CD4-positive, CD25-positive, alpha-beta regulatory T cell (primary cell): ENCODE data around the gene CENPA. TPM values are rescaled to one million over a fixed set of nuclear protein-coding genes. Genes with fewer than 3 reads are reported as not detected.
"Not testable (repeated sequence)": the region's sequence is repeated elsewhere in the genome, so short reads cannot be mapped to it uniquely, and the experiment has no call there.

Experiments used
- ATAC-seq, 2 donors: fragments of 150-1000 bp; cut with Tn5 transposase; one replicate each; pipeline ENCODE4 v1.10.0; 2021; ENCODE audit warnings: low read depth in 2 of 2, moderate number of reproducible peaks in 2 of 2, moderate library complexity in 1 of 2
- DNase-seq, 3 donors: peaks; one replicate each; pipeline versions ENCODE4 v3.0.0 to v3.0.0-alpha.2; 2012 to 2022; ENCODE audit warnings: mixed read lengths in 1 of 3
- H3K27ac ChIP-seq: one replicate; pipeline ENCODE4 v1.7.0; 2013; ENCODE audit warnings: mild to moderate bottlenecking, low read length; ENCODE audit not compliant: insufficient read depth, poor library complexity, severe bottlenecking
- H3K27me3 ChIP-seq: one replicate; pipeline ENCODE4 v1.7.0; 2013; ENCODE audit warnings: low read length; ENCODE audit not compliant: control insufficient read depth, insufficient read depth
- H3K36me3 ChIP-seq: one replicate; pipeline ENCODE4 v1.7.0; 2013; ENCODE audit warnings: mild to moderate bottlenecking, low read length, moderate library complexity; ENCODE audit not compliant: control insufficient read depth, insufficient read depth
- H3K4me1 ChIP-seq: 2 replicates; pipeline ENCODE4 v1.7.0; 2013; ENCODE audit warnings: mild to moderate bottlenecking, low read length; ENCODE audit not compliant: insufficient read depth, control insufficient read depth, poor library complexity, severe bottlenecking
- H3K4me3 ChIP-seq: one replicate; pipeline ENCODE4 v1.7.0; 2013; ENCODE audit warnings: low read depth, mild to moderate bottlenecking, low read length, moderate library complexity
- H3K9me3 ChIP-seq, 2 experiments: 1 replicate in 1 of 2; 2 replicates in 1 of 2; pipeline ENCODE4 v1.7.0; 2013; ENCODE audit warnings: low read length in 2 of 2, mild to moderate bottlenecking in 1 of 2, moderate library complexity in 1 of 2; ENCODE audit not compliant: control insufficient read depth in 2 of 2
- H3K27ac Mint-ChIP-seq, 3 donors: one replicate each; pipeline ENCODE4 v1.8.0; 2020 to 2022; ENCODE audit warnings: mild to moderate bottlenecking in 3 of 3, mixed read lengths in 3 of 3, moderate library complexity in 2 of 3
- H3K27me3 Mint-ChIP-seq: one replicate; pipeline ENCODE4 v1.8.0; 2022; ENCODE audit warnings: mild to moderate bottlenecking, mixed read lengths
- H3K36me3 Mint-ChIP-seq: one replicate; pipeline ENCODE4 v1.8.0; 2020; ENCODE audit warnings: mixed read lengths
- H3K4me1 Mint-ChIP-seq, 4 donors: one replicate each; pipeline ENCODE4 v1.8.0; 2020 to 2022; ENCODE audit warnings: mixed read lengths in 4 of 4, mild to moderate bottlenecking in 1 of 4
- H3K4me3 Mint-ChIP-seq, 4 donors: one replicate each; pipeline ENCODE4 v1.8.0; 2020 to 2022; ENCODE audit warnings: mild to moderate bottlenecking in 4 of 4, mixed read lengths in 4 of 4, moderate library complexity in 3 of 4
- H3K9me3 Mint-ChIP-seq, 7 donors: one replicate each; pipeline ENCODE4 v1.8.0; 2020 to 2022; ENCODE audit warnings: mixed read lengths in 7 of 7, mild to moderate bottlenecking in 3 of 7, moderate library complexity in 2 of 7
- polyA plus RNA-seq, 4 donors: library from polyadenylated mRNA; unstranded; fragments of 300-500 nt; fragmentation: Illumina TruSeq; gene quantifications; one replicate each; pipeline ENCODE4 v1.2.3, GENCODE V29; 2021
- total RNA-seq: library from RNA; stranded (reverse); gene quantifications from one replicate; pipeline ENCODE4 v1.2.3, GENCODE V29; 2022

Gene CENPA
- total and polyA plus RNA-seq, 5 donors from 2014 or later: 0.54 to 3.9 (median 2.0) TPM

- peaks cover 22% of the 10 kb centered on the region for H3K27me3 Mint-ChIP-seq
- H3K36me3 Mint-ChIP-seq: no peaks in the 10 kb centered on the region
- DNase-seq (no peak), ATAC-seq (no peak)
- no peak overlapping the region for H3K4me3 Mint-ChIP-seq
- no peaks in the 10 kb centered on the region for H3K27me3 ChIP-seq
- no peaks in the 10 kb centered on the region for H3K4me1 Mint-ChIP-seq
- H3K4me3 ChIP-seq: no peak overlapping the region
- H3K4me1 ChIP-seq: no peaks in the 10 kb centered on the region
- no peak overlapping the region for H3K27ac ChIP-seq
- no peaks in the 10 kb centered on the region for H3K9me3 ChIP-seq
- H3K9me3 Mint-ChIP-seq: peaks cover 0 to 2% (median 0%) of the 10 kb centered on the region in 7 donors
- H3K27ac Mint-ChIP-seq: no peak overlapping the region
- H3K36me3 ChIP-seq: no peaks in the 10 kb centered on the region
These were observed 30.7 kb upstream of the CENPA start for GRCh38 chr2:26754972-26755670.

DNA sequence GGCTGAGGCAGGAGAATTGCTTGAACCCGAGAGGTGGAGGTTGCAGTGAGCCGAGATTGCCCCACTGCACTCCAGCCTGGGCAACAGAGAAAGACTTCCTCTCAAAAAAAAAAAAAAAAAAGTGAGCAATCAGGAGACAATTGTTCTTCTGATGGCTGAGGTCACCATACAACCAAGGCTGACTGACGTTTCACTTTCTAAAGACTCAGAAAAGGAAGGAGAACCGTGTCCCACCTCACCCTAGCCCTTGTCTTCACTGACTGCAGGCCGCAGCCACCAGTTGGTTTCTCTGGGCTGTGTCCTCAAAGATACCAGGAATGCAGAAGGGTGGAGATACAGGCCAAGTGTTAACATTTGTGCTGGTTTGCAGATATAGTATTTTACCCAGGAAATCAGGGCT, 29.5 kb upstream of the CENPA start:
- DNase-seq (no peak), ATAC-seq (no peak)
- H3K27ac Mint-ChIP-seq: no peak overlapping the region
- Histone ChIP-seq H3K9me3 (no peaks in the 10 kb centered on the region), H3K27ac (no peak overlapping the region), H3K27me3 (no peaks in the 10 kb centered on the region), H3K36me3 (no peaks in the 10 kb centered on the region), H3K4me1 (no peaks in the 10 kb centered on the region), H3K4me3 (no peak overlapping the region)
- H3K4me1 Mint-ChIP-seq: no peaks in the 10 kb centered on the region
- H3K27me3 Mint-ChIP-seq: peaks cover 27% of the 10 kb centered on the region
- H3K4me3 Mint-ChIP-seq: no peak overlapping the region
- no peaks in the 10 kb centered on the region for H3K36me3 Mint-ChIP-seq
- H3K9me3 Mint-ChIP-seq: peaks cover 0 to under 1% (median 0%) of the 10 kb centered on the region in 7 donors

DNA sequence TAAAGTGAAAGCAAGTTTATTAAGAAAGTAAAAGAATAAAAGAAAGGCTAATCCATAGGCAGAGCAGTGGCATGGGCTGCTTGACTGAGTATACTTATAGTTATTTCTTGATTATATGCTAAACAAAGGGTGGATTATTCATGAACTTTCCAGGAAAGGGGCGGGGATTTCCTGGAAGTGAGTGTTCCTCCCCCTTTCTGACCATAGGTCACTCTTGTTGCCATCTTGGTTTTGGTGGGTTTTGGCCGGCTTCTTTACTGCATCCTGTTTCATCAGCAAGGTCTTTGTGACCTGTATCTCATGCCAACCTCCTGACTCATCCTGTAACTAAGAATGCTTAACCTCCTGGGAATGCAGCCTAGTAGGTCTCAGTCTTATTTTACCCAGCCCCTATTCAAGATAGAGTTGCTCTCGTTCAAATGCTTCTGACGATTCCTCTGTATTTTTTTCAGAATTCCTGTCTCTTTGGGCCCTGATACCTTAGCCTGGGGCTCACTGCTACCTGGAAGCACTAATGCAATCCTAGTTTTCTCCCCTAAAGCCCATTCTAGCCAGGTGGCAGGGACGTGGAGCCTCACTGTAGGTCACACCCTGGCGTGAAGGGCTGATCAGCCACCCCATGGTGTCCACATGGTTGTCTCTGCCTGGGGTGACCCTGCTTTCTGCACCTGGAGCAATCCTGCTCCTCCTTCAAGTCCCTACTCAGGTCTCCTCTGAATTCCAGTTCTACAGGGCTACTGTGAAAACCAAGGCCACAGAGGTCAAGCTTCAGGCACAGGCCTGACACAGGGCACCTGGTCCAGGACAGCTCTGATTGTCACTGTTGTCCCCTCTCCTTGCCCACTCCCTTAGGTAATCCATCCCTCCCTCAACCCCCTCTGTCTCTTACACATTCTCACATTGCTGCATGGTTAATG, 27.7 kb upstream of the CENPA start:
- H3K27me3 ChIP-seq: no peaks in the 10 kb centered on the region
- Mint-ChIP-seq H3K4me1 (peaks cover 0 to 2% (median 0%) of the 10 kb centered on the region in 4 donors), H3K9me3 (no peaks in the 10 kb centered on the region), H3K27ac (peak overlapping the region in 1 of 3 donors; percentile 19), H3K36me3 (no peaks in the 10 kb centered on the region), H3K4me3 (no peak overlapping the region), H3K27me3 (peaks cover 26% of the 10 kb centered on the region)
- H3K4me3 ChIP-seq: no peak overlapping the region
- no peak overlapping the region for H3K27ac ChIP-seq
- DNase-seq (no peak), ATAC-seq (no peak)
- no peaks in the 10 kb centered on the region for H3K36me3 ChIP-seq
- no peaks in the 10 kb centered on the region for H3K4me1 ChIP-seq
- no peaks in the 10 kb centered on the region for H3K9me3 ChIP-seq

GRCh38 chr2:26758790-26759321, 27.0 kb upstream of the CENPA start:
- Mint-ChIP-seq H3K4me3 (no peak overlapping the region), H3K9me3 (no peaks in the 10 kb centered on the region), H3K27me3 (peaks cover 22% of the 10 kb centered on the region), H3K27ac (peak overlapping the region in 1 of 3 donors; percentile 19), H3K36me3 (no peaks in the 10 kb centered on the region), H3K4me1 (peaks cover 0 to 8% (median 0%) of the 10 kb centered on the region in 4 donors)
- Histone ChIP-seq H3K36me3 (no peaks in the 10 kb centered on the region), H3K4me1 (peaks cover 7% of the 10 kb centered on the region), H3K27ac (no peak overlapping the region), H3K9me3 (no peaks in the 10 kb centered on the region), H3K4me3 (no peak overlapping the region), H3K27me3 (no peaks in the 10 kb centered on the region)
- ATAC-seq (no peak), DNase-seq (no peak)

- no peaks in the 10 kb centered on the region for H3K36me3 Mint-ChIP-seq
- no peaks in the 10 kb centered on the region for H3K36me3 ChIP-seq
- H3K4me1 ChIP-seq: peaks cover 13% of the 10 kb centered on the region
- H3K27ac Mint-ChIP-seq: no peak overlapping the region
- H3K4me3 ChIP-seq: no peak overlapping the region
- no peaks in the 10 kb centered on the region for H3K9me3 ChIP-seq
- no peak overlapping the region for H3K27ac ChIP-seq
- no peak overlapping the region for H3K4me3 Mint-ChIP-seq
- no peaks in the 10 kb centered on the region for H3K9me3 Mint-ChIP-seq
- H3K27me3 Mint-ChIP-seq: peaks cover 17% of the 10 kb centered on the region
- no peaks in the 10 kb centered on the region for H3K27me3 ChIP-seq
- peaks cover 2 to 15% (median 4%) of the 10 kb centered on the region in 4 donors for H3K4me1 Mint-ChIP-seq
- ATAC-seq (no peak), DNase-seq (no peak)
These were observed 26.0 kb upstream of the CENPA start for GRCh38 chr2:26759845-26760244.

DNA sequence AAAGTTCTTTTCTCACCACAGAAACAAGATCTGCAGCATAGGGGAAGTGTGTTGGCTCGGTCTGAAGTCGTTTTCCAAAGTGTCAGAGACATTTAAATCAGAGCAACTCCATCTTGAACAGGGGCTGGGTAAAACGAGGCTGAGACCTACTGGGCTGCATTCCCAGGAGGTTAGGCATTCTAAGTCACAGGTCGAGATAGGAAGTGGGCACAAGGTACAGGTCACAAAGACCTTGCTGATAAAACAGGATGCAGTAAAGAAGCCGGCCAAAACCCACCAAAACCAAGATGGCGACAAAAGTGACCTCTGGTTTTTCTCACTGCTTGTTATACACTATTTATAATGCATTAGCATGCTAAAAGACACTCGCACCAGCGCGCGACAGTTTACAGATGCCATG, 24.9 kb upstream of the CENPA start:
- H3K27ac ChIP-seq, H3K36me3 ChIP-seq, H3K9me3 Mint-ChIP-seq, H3K9me3 ChIP-seq, ATAC-seq, DNase-seq, H3K27ac Mint-ChIP-seq, H3K4me3 ChIP-seq, H3K27me3 ChIP-seq, H3K36me3 Mint-ChIP-seq: not testable (repeated sequence)
- peaks cover 7 to 26% (median 13%) of the 10 kb centered on the region in 4 donors for H3K4me1 Mint-ChIP-seq
- H3K4me3 Mint-ChIP-seq: peak overlapping the region in 2 of 4 donors; percentile 66 to 85
- peaks cover 24% of the 10 kb centered on the region for H3K4me1 ChIP-seq
- H3K27me3 Mint-ChIP-seq: peaks cover 17% of the 10 kb centered on the region

DNA sequence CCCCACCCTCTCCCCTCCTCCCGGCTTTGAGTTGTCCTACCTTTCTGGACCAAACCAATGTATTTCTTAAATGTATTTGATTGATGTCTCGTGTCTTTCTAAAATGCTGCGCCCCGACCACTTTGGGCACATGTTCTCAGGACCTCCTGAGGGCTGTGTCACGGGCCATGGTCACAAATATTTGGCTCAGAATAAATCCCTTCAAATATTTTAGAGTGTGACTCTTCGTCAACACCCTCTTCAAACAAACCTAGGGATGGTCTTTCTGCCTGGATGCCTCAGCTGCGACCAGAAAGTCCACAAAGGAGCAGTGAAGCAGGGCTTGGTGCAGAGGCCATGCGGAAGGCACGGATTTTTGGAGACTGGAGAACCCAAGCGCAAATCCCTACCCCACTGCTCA, 22.8 kb upstream of the CENPA start:
- Mint-ChIP-seq H3K4me3 (peak overlapping the region; percentile 96 to 97 (median 96)), H3K27me3 (peaks cover 12% of the 10 kb centered on the region), H3K36me3 (no peaks in the 10 kb centered on the region), H3K4me1 (peaks cover 7 to 43% (median 22%) of the 10 kb centered on the region in 4 donors), H3K9me3 (no peaks in the 10 kb centered on the region), H3K27ac (peak overlapping the region in 2 of 3 donors; percentile 86 to 94)
- Histone ChIP-seq H3K4me3 (no peak overlapping the region), H3K4me1 (peaks cover 31% of the 10 kb centered on the region), H3K27ac (no peak overlapping the region), H3K27me3 (no peaks in the 10 kb centered on the region), H3K9me3 (no peaks in the 10 kb centered on the region), H3K36me3 (no peaks in the 10 kb centered on the region)
- no peak for ATAC-seq
- no peak for DNase-seq
